ENCODE measurements around the gene BAG1.
A peak's percentile ranks its signal among the peaks of the same experiment; 100 is the strongest.

The BAG1 gene

DNA sequence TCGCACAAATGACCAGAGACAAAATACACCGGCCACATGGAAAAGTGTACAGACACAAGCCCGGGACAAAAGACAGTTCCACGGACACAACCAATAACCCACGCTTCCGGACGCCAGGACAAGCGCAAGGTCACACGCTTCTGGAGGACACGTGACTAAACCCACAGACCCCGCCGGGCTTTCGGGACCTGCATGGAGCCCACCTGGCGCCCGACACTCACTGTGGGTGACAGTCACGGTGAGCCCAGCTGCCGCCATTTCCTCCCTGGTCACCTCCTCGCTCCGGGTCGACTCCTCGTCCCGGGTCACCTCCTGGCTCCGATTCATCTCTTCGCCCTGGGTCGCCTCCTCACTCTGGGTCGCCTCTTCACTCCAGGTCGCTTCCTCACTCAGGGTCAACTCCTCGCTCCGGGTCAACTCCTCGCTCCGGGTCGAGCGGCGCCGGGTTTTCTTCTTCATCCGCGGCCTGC lies 470 bp downstream of the BAG1 start:
- TF ChIP-seq CTCF (IDR thresholded peaks at IDR 0.05; ENCODE audit: low read length) (no peak), EZH2 (IDR thresholded peaks at IDR 0.05; ENCODE audit: borderline replicate concordance, low read length) (no peak)
- Histone ChIP-seq H3K4me2 (ENCODE audit: low read length) (peak overlapping the region; percentile 85), H3K9ac (ENCODE audit: low read length) (peak overlapping the region; percentile 87), H3K4me3 (ENCODE audit: low read depth, low read length, poor library complexity, severe bottlenecking) (peak overlapping the region; percentile 91), H4K20me1 (ENCODE audit: insufficient read depth, low read length) (no peaks in the 10 kb centered on the region), H3K9me3 (ENCODE audit: low read length) (no peaks in the 10 kb centered on the region), H2AFZ (ENCODE audit: low read length) (no peak overlapping the region), H3K27ac (ENCODE audit: low read depth, low read length, poor library complexity, severe bottlenecking) (peak overlapping the region; percentile 24), H3K9me2 (ENCODE audit: low read depth, low read length) (no peaks in the 10 kb centered on the region), H3K4me1 (ENCODE audit: insufficient read depth, low read length, severe bottlenecking) (peaks cover 18% of the 10 kb centered on the region), H3K36me3 (ENCODE audit: insufficient read depth, low read length) (peaks cover 53% of the 10 kb centered on the region), H3K79me2 (ENCODE audit: insufficient read depth, low read length) (peaks cover 15% of the 10 kb centered on the region), H3F3A (ENCODE audit: insufficient read depth, low read length) (no peaks in the 10 kb centered on the region), H3K27me3 (ENCODE audit: insufficient read depth, low read length) (no peaks in the 10 kb centered on the region)

GRCh38 chr9:33263131-33264002 lies 1.1 kb downstream of the BAG1 start:
- TF ChIP-seq CTCF (IDR thresholded peaks at IDR 0.05; ENCODE audit: low read length) (no peak), EZH2 (IDR thresholded peaks at IDR 0.05; ENCODE audit: borderline replicate concordance, low read length) (no peak)
- Histone ChIP-seq H2AFZ (ENCODE audit: low read length) (no peak overlapping the region), H3K4me2 (ENCODE audit: low read length) (peak overlapping the region; percentile 85), H4K20me1 (ENCODE audit: insufficient read depth, low read length) (no peaks in the 10 kb centered on the region), H3K79me2 (ENCODE audit: insufficient read depth, low read length) (peaks cover 15% of the 10 kb centered on the region), H3K4me1 (ENCODE audit: insufficient read depth, low read length, severe bottlenecking) (peaks cover 18% of the 10 kb centered on the region), H3K9ac (ENCODE audit: low read length) (peak overlapping the region; percentile 87), H3K9me3 (ENCODE audit: low read length) (no peaks in the 10 kb centered on the region), H3K4me3 (ENCODE audit: low read depth, low read length, poor library complexity, severe bottlenecking) (peak overlapping the region; percentile 91), H3K27me3 (ENCODE audit: insufficient read depth, low read length) (no peaks in the 10 kb centered on the region), H3K36me3 (ENCODE audit: insufficient read depth, low read length) (peaks cover 55% of the 10 kb centered on the region), H3K9me2 (ENCODE audit: low read depth, low read length) (no peaks in the 10 kb centered on the region), H3K27ac (ENCODE audit: low read depth, low read length, poor library complexity, severe bottlenecking) (peak overlapping the region; percentile 24), H3F3A (ENCODE audit: insufficient read depth, low read length) (no peaks in the 10 kb centered on the region)

DNA sequence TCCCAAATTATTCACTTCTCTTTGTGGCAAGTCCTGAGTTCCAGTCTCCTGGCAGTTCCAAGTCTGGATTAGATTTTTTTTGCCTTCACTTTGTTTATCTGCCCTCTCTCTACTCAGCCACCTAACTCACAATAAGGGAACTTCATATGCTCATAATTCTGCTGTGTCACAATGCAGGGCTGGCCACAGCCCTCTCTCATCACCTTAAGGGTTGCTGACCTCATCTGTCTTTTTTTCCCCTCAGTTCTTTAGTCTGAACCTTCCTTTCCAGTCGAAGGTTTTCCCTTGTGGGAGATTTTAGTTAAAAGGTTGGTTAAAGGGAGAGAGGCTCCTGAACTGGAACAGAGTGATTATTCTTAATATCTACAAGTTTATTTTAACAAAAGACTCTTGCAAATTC lies 4.1 kb downstream of the BAG1 start:
- Histone ChIP-seq H3K36me3 (ENCODE audit: insufficient read depth, low read length) (peaks cover 66% of the 10 kb centered on the region), H3K4me1 (ENCODE audit: insufficient read depth, low read length, severe bottlenecking) (peaks cover 12% of the 10 kb centered on the region), H4K20me1 (ENCODE audit: insufficient read depth, low read length) (no peaks in the 10 kb centered on the region), H2AFZ (ENCODE audit: low read length) (no peak overlapping the region), H3K27ac (ENCODE audit: low read depth, low read length, poor library complexity, severe bottlenecking) (no peak overlapping the region), H3K9ac (ENCODE audit: low read length) (no peak overlapping the region), H3K9me2 (ENCODE audit: low read depth, low read length) (no peaks in the 10 kb centered on the region), H3K79me2 (ENCODE audit: insufficient read depth, low read length) (peaks cover 15% of the 10 kb centered on the region), H3F3A (ENCODE audit: insufficient read depth, low read length) (no peaks in the 10 kb centered on the region), H3K4me2 (ENCODE audit: low read length) (no peak overlapping the region), H3K4me3 (ENCODE audit: low read depth, low read length, poor library complexity, severe bottlenecking) (no peak overlapping the region), H3K27me3 (ENCODE audit: insufficient read depth, low read length) (no peaks in the 10 kb centered on the region), H3K9me3 (ENCODE audit: low read length) (no peaks in the 10 kb centered on the region)
- TF ChIP-seq CTCF (IDR thresholded peaks at IDR 0.05; ENCODE audit: low read length) (no peak), EZH2 (IDR thresholded peaks at IDR 0.05; ENCODE audit: borderline replicate concordance, low read length) (no peak)

Measured in OCI-LY1 (cell line).